SJCRH30 (cell line): Measurements from ENCODE around the gene WDFY2. TPM values are rescaled to one million over a fixed set of nuclear protein-coding genes. Genes with fewer than 3 reads are reported as not detected.
A peak's percentile ranks its signal among the peaks of the same experiment; 100 is the strongest.
"Not testable (repeated sequence)": the region's sequence is repeated elsewhere in the genome, so short reads cannot be mapped to it uniquely, and the experiment has no call there.

Source experiments
- DNase-seq, 2 experiments: peaks; one replicate each; pipeline ENCODE4 v3.0.0-alpha.2; 2015 to 2020
- H3K27ac ChIP-seq: fragments of 250-450 bp; sonication (Bioruptor Pico); 2 replicates; pipeline ENCODE4 v1.5.1; 2020; ENCODE audit warnings: mild to moderate bottlenecking, moderate library complexity
- H3K27me3 ChIP-seq: fragments of 250-450 bp; sonication (Bioruptor Pico); 2 replicates; pipeline ENCODE4 v1.5.1; 2020; ENCODE audit warnings: mild to moderate bottlenecking, moderate library complexity
- H3K36me3 ChIP-seq: fragments of 250-450 bp; sonication (Bioruptor Pico); 2 replicates; pipeline ENCODE4 v1.5.1; 2020; ENCODE audit warnings: mild to moderate bottlenecking, moderate library complexity
- H3K4me1 ChIP-seq: fragments of 250-450 bp; sonication (Bioruptor Pico); 2 replicates; pipeline ENCODE4 v1.5.1; 2020; ENCODE audit warnings: mild to moderate bottlenecking, moderate library complexity
- H3K4me3 ChIP-seq: fragments of 250-450 bp; sonication (Bioruptor Pico); 2 replicates; pipeline ENCODE4 v1.5.1; 2020; ENCODE audit warnings: mild to moderate bottlenecking, moderate library complexity
- H3K9me3 ChIP-seq: fragments of 250-450 bp; sonication (Bioruptor Pico); replicated peaks from 2 replicates; pipeline ENCODE4 v1.5.1; 2020; ENCODE audit warnings: mild to moderate bottlenecking, moderate library complexity
- total RNA-seq: library from RNA; depleted of rRNA; stranded (reverse); fragments of >200 nt; shearing (Covaris generic); gene quantifications from 2 replicates; pipeline ENCODE4 v1.2.3, GENCODE V29; 2014

The WDFY2 gene
- total RNA-seq, 1 experiment from 2014 or later: 13.2 TPM

GRCh38 chr13:51624695-51625345 lies 40.6 kb downstream of the WDFY2 start:
- Histone ChIP-seq H3K36me3 (no peaks in the 10 kb centered on the region), H3K27ac (no peak overlapping the region), H3K27me3 (no peaks in the 10 kb centered on the region), H3K9me3 (no peaks in the 10 kb centered on the region), H3K4me3 (no peak overlapping the region), H3K4me1 (peaks cover 29% of the 10 kb centered on the region)
- DNase-seq: no peak

- Histone ChIP-seq H3K27ac (no peak overlapping the region), H3K27me3 (no peaks in the 10 kb centered on the region), H3K4me1 (peaks cover 28% of the 10 kb centered on the region), H3K36me3 (no peaks in the 10 kb centered on the region), H3K9me3 (no peaks in the 10 kb centered on the region), H3K4me3 (no peak overlapping the region)
- no peak for DNase-seq
Observed at GRCh38 chr13:51625555-51626345, 41.5 kb downstream of the WDFY2 start.

GRCh38 chr13:51626749-51627148 lies 42.5 kb downstream of the WDFY2 start:
- H3K27ac ChIP-seq: no peak overlapping the region
- H3K4me1 ChIP-seq: peaks cover 25% of the 10 kb centered on the region
- H3K9me3 ChIP-seq: no peaks in the 10 kb centered on the region
- H3K4me3 ChIP-seq: no peak overlapping the region
- no peaks in the 10 kb centered on the region for H3K36me3 ChIP-seq
- H3K27me3 ChIP-seq: no peaks in the 10 kb centered on the region
- DNase-seq: no peak

- Histone ChIP-seq H3K36me3 (no peaks in the 10 kb centered on the region), H3K27me3 (no peaks in the 10 kb centered on the region), H3K27ac (no peak overlapping the region), H3K4me3 (no peak overlapping the region), H3K9me3 (no peaks in the 10 kb centered on the region), H3K4me1 (peaks cover 19% of the 10 kb centered on the region)
- no peak for DNase-seq
Observed at GRCh38 chr13:51628059-51628852, 44.0 kb downstream of the WDFY2 start.

GRCh38 chr13:51629491-51630287 lies 45.4 kb downstream of the WDFY2 start:
- Histone ChIP-seq H3K27ac (no peak overlapping the region), H3K36me3 (no peaks in the 10 kb centered on the region), H3K27me3 (no peaks in the 10 kb centered on the region), H3K4me3 (no peak overlapping the region), H3K4me1 (peaks cover 12% of the 10 kb centered on the region), H3K9me3 (no peaks in the 10 kb centered on the region)
- no peak for DNase-seq

GRCh38 chr13:51630288-51630615 lies 46.0 kb downstream of the WDFY2 start:
- no peak overlapping the region for H3K4me3 ChIP-seq
- DNase-seq: no peak
- H3K4me1 ChIP-seq: peaks cover 11% of the 10 kb centered on the region

GRCh38 chr13:51632591-51633362 lies 48.5 kb downstream of the WDFY2 start:
- H3K27me3 ChIP-seq: no peaks in the 10 kb centered on the region
- H3K36me3 ChIP-seq: no peaks in the 10 kb centered on the region
- peak overlapping the region; percentile 39 for H3K27ac ChIP-seq
- H3K4me1 ChIP-seq: peaks cover 10% of the 10 kb centered on the region
- no peak overlapping the region for H3K4me3 ChIP-seq
- peak; percentile 65 to 82 for DNase-seq
- no peaks in the 10 kb centered on the region for H3K9me3 ChIP-seq

More at GRCh38 chr13:51630288-51630615, 46.0 kb downstream of the WDFY2 start:
- Histone ChIP-seq H3K27me3 (no peaks in the 10 kb centered on the region), H3K36me3 (no peaks in the 10 kb centered on the region), H3K27ac (no peak overlapping the region), H3K9me3 (no peaks in the 10 kb centered on the region)

GRCh38 chr13:51635137-51635878 lies 51.0 kb downstream of the WDFY2 start:
- Histone ChIP-seq H3K36me3 (no peaks in the 10 kb centered on the region), H3K27ac (no peak overlapping the region), H3K9me3 (no peaks in the 10 kb centered on the region), H3K4me1 (peaks cover 33% of the 10 kb centered on the region), H3K4me3 (no peak overlapping the region), H3K27me3 (no peaks in the 10 kb centered on the region)
- no peak for DNase-seq

- H3K4me1 ChIP-seq: peaks cover 34% of the 10 kb centered on the region
- H3K27ac ChIP-seq: no peak overlapping the region
- H3K27me3 ChIP-seq: no peaks in the 10 kb centered on the region
Observed at GRCh38 chr13:51636349-51636890, 52.2 kb downstream of the WDFY2 start.

GRCh38 chr13:51637852-51638215 lies 53.6 kb downstream of the WDFY2 start:
- DNase-seq: no peak
- Histone ChIP-seq H3K27ac (no peak overlapping the region), H3K4me3 (no peak overlapping the region), H3K36me3 (no peaks in the 10 kb centered on the region), H3K4me1 (peaks cover 34% of the 10 kb centered on the region), H3K9me3 (no peaks in the 10 kb centered on the region), H3K27me3 (no peaks in the 10 kb centered on the region)

More at GRCh38 chr13:51636349-51636890, 52.2 kb downstream of the WDFY2 start:
- H3K4me3 ChIP-seq: no peak overlapping the region
- no peaks in the 10 kb centered on the region for H3K9me3 ChIP-seq
- H3K36me3 ChIP-seq: no peaks in the 10 kb centered on the region
- no peak for DNase-seq

GRCh38 chr13:51638216-51638871 lies 54.1 kb downstream of the WDFY2 start:
- Histone ChIP-seq H3K27me3 (no peaks in the 10 kb centered on the region), H3K27ac (peak overlapping the region; percentile 8; the same call in 1 of the 2 replicates), H3K4me1 (peaks cover 35% of the 10 kb centered on the region), H3K9me3 (no peaks in the 10 kb centered on the region), H3K4me3 (no peak overlapping the region), H3K36me3 (no peaks in the 10 kb centered on the region)
- peak in 1 of 2 experiments; percentile 45 for DNase-seq

GRCh38 chr13:51639171-51639570 lies 54.9 kb downstream of the WDFY2 start:
- no peak for DNase-seq
- peak overlapping the region; percentile 8; the same call in 1 of the 2 replicates for H3K27ac ChIP-seq
- H3K4me1 ChIP-seq: peaks cover 41% of the 10 kb centered on the region

GRCh38 chr13:51640696-51641095 lies 56.4 kb downstream of the WDFY2 start:
- H3K9me3 ChIP-seq, H3K36me3 ChIP-seq, DNase-seq, H3K4me3 ChIP-seq, H3K27me3 ChIP-seq, H3K27ac ChIP-seq: not testable (repeated sequence)
- H3K4me1 ChIP-seq: peaks cover 57% of the 10 kb centered on the region

More at GRCh38 chr13:51639171-51639570, 54.9 kb downstream of the WDFY2 start:
- Histone ChIP-seq H3K27me3 (no peaks in the 10 kb centered on the region), H3K36me3 (no peaks in the 10 kb centered on the region), H3K9me3 (no peaks in the 10 kb centered on the region), H3K4me3 (no peak overlapping the region)
